SU-DHL-6 (cell line): Measurements from ENCODE around the gene CACNA1B.

Source experiments
- H2AFZ ChIP-seq: fragments of 200-600 bp; sonication (generic); 2 replicates; pipeline ENCODE4 v1.6.1; 2014; ENCODE audit warnings: low read depth, mild to moderate bottlenecking, moderate library complexity, mixed read lengths, antibody characterized with exemption, low read length; ENCODE audit not compliant: severe bottlenecking
- H3F3A ChIP-seq: fragments of 200-600 bp; shearing (Covaris generic); 2 replicates; pipeline ENCODE4 v1.6.0; 2016; ENCODE audit warnings: antibody characterized with exemption, mild to moderate bottlenecking; ENCODE audit not compliant: insufficient read depth
- H3K27ac ChIP-seq: fragments of 200-600 bp; sonication (generic); 2 replicates; pipeline ENCODE4 v1.5.1; 2016; ENCODE audit warnings: low read depth, mild to moderate bottlenecking, low read length, moderate library complexity, mixed read lengths
- H3K27me3 ChIP-seq: fragments of 200-600 bp; sonication (generic), shearing (Covaris generic); 2 replicates; pipeline ENCODE4 v1.6.0; 2014; ENCODE audit warnings: mild to moderate bottlenecking, low read length
- H3K36me3 ChIP-seq: fragments of 200-600 bp; sonication (generic); 2 replicates; pipeline ENCODE4 v1.6.1; 2014; ENCODE audit warnings: mild to moderate bottlenecking, low read length, mixed read lengths
- H3K4me2 ChIP-seq: fragments of 300-600, 200-600 bp; shearing (Covaris generic), sonication (generic); 2 replicates; pipeline ENCODE4 v1.6.0; 2014; ENCODE audit warnings: low read length, low read depth, mild to moderate bottlenecking; ENCODE audit not compliant: poor library complexity, severe bottlenecking
- H3K4me3 ChIP-seq: fragments of 200-600 bp; sonication (generic); 2 replicates; pipeline ENCODE4 v1.5.1; 2014; ENCODE audit warnings: antibody characterized with exemption, low read length, mild to moderate bottlenecking, mixed read lengths; ENCODE audit not compliant: insufficient read depth, poor library complexity, severe bottlenecking
- H3K79me2 ChIP-seq: fragments of 200-600 bp; sonication (generic); 2 replicates; pipeline ENCODE4 v1.6.1; 2014; ENCODE audit warnings: mild to moderate bottlenecking, low read length, moderate library complexity; ENCODE audit not compliant: insufficient read depth
- H3K9ac ChIP-seq: fragments of 200-600 bp; sonication (generic); 2 replicates; pipeline ENCODE4 v1.7.0; 2014; ENCODE audit warnings: mild to moderate bottlenecking, low read length
- H3K9me2 ChIP-seq: fragments of 200-600 bp; sonication (generic); replicated peaks from 2 replicates; pipeline ENCODE4 v1.6.1; 2014; ENCODE audit warnings: low read length; ENCODE audit not compliant: insufficient read depth
- H3K9me3 ChIP-seq: fragments of 200-600 bp; sonication (generic); 2 replicates; pipeline ENCODE4 v1.6.1; 2014; ENCODE audit warnings: low read length, mixed read lengths; ENCODE audit not compliant: insufficient read depth
- H4K20me1 ChIP-seq: fragments of 200-600 bp; sonication (generic); 2 replicates; pipeline ENCODE4 v1.6.1; 2014; ENCODE audit warnings: low read depth, mild to moderate bottlenecking, antibody characterized with exemption, low read length, moderate library complexity, mixed read lengths
- EZH2phosphoT487 ChIP-seq: fragments of 200-600 bp; sonication (generic), shearing (Covaris generic); conservative IDR thresholded peaks from 2 replicates; pipeline ENCODE4 v1.6.1; 2018; ENCODE audit warnings: mild to moderate bottlenecking, antibody characterized with exemption, low read length, moderate library complexity, mixed read lengths
- TF ChIP-seq, protein P1 (sequence below): fragments of 200-600 bp; sonication (generic); IDR thresholded peaks from one replicate; pipeline ENCODE4 v1.5.1; 2017; ENCODE audit warnings: antibody characterized with exemption, mild to moderate bottlenecking, low read length, moderate library complexity; ENCODE audit not compliant: insufficient read depth, poor library complexity, severe bottlenecking

Gene CACNA1B

GRCh38 chr9:138075496-138075895, 197.9 kb downstream of the CACNA1B start:
- H3K36me3 ChIP-seq: no peaks in the 10 kb centered on the region
- H3K4me2 ChIP-seq: no peak overlapping the region
- TF ChIP-seq EZH2phosphoT487: no peak
- TF ChIP-seq, protein P1, sequence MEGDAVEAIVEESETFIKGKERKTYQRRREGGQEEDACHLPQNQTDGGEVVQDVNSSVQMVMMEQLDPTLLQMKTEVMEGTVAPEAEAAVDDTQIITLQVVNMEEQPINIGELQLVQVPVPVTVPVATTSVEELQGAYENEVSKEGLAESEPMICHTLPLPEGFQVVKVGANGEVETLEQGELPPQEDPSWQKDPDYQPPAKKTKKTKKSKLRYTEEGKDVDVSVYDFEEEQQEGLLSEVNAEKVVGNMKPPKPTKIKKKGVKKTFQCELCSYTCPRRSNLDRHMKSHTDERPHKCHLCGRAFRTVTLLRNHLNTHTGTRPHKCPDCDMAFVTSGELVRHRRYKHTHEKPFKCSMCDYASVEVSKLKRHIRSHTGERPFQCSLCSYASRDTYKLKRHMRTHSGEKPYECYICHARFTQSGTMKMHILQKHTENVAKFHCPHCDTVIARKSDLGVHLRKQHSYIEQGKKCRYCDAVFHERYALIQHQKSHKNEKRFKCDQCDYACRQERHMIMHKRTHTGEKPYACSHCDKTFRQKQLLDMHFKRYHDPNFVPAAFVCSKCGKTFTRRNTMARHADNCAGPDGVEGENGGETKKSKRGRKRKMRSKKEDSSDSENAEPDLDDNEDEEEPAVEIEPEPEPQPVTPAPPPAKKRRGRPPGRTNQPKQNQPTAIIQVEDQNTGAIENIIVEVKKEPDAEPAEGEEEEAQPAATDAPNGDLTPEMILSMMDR: no peak
- no peak overlapping the region for H2AFZ ChIP-seq
- no peaks in the 10 kb centered on the region for H3K9me2 ChIP-seq
- H3F3A ChIP-seq: no peaks in the 10 kb centered on the region
- H3K79me2 ChIP-seq: no peaks in the 10 kb centered on the region
- H3K4me3 ChIP-seq: no peak overlapping the region
- no peak overlapping the region for H3K27ac ChIP-seq
- H3K9ac ChIP-seq: no peak overlapping the region
- H4K20me1 ChIP-seq: no peaks in the 10 kb centered on the region
- no peaks in the 10 kb centered on the region for H3K27me3 ChIP-seq
- H3K9me3 ChIP-seq: no peaks in the 10 kb centered on the region

- TF ChIP-seq, protein P1: no peak
- no peak for TF ChIP-seq EZH2phosphoT487
- no peaks in the 10 kb centered on the region for H4K20me1 ChIP-seq
- H3K4me2 ChIP-seq: no peak overlapping the region
These were observed 198.5 kb downstream of the CACNA1B start for GRCh38 chr9:138075961-138076649.

DNA sequence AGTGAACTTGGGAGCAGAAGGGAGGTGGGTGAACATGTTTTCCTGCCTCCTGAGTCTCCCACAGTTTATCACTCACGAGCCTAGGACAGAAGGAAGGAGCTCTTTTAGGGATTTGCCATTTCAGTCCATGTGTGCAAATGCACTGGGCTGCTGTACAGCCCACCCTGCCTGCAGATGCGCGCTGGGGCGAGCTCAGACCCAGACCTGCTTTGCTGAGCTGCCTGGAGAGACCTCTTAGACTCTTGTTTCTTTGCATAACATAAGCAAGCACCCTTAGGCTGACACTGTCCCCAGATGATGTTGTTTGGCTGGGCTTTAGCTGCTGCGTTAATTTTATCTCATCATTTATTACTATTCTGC, 199.0 kb downstream of the CACNA1B start:
- Histone ChIP-seq H3K9ac (no peak overlapping the region), H2AFZ (no peak overlapping the region), H3K36me3 (no peaks in the 10 kb centered on the region), H3K4me3 (no peak overlapping the region), H3K9me2 (no peaks in the 10 kb centered on the region), H3K27me3 (no peaks in the 10 kb centered on the region), H4K20me1 (no peaks in the 10 kb centered on the region), H3K9me3 (no peaks in the 10 kb centered on the region), H3F3A (no peaks in the 10 kb centered on the region), H3K79me2 (no peaks in the 10 kb centered on the region), H3K4me2 (no peak overlapping the region), H3K27ac (no peak overlapping the region)
- TF ChIP-seq, protein P1: no peak
- no peak for TF ChIP-seq EZH2phosphoT487

More at GRCh38 chr9:138075961-138076649, 198.5 kb downstream of the CACNA1B start:
- Histone ChIP-seq H3K79me2 (no peaks in the 10 kb centered on the region), H3K27me3 (no peaks in the 10 kb centered on the region), H3K9me3 (no peaks in the 10 kb centered on the region), H3K9ac (no peak overlapping the region), H3K9me2 (no peaks in the 10 kb centered on the region), H2AFZ (no peak overlapping the region), H3K27ac (no peak overlapping the region), H3F3A (no peaks in the 10 kb centered on the region), H3K4me3 (no peak overlapping the region), H3K36me3 (no peaks in the 10 kb centered on the region)
